HG03045 (cell line): ENCODE results near the gene PRRC2B.
A peak's percentile ranks its signal among the peaks of the same experiment; 100 is the strongest.
"Not testable (repeated sequence)": the region's sequence is repeated elsewhere in the genome, so short reads cannot be mapped to it uniquely, and the experiment has no call there.

Experiments
- ATAC-seq: cut with Tn5 transposase; IDR thresholded peaks from one replicate; pipeline ENCODE4 v1.9.1; 2021; ENCODE audit warnings: mild to moderate bottlenecking, moderate library complexity; ENCODE audit not compliant: unreplicated experiment

The PRRC2B gene

GRCh38 chr9:131529597-131530545 is 136.0 kb downstream of the PRRC2B start:
- no peak for ATAC-seq

GRCh38 chr9:131530546-131530919 is 136.6 kb downstream of the PRRC2B start:
- peak; percentile 18 for ATAC-seq

GRCh38 chr9:131530920-131531832 is 137.3 kb downstream of the PRRC2B start, which contains the start of gene UCK1:
UCK1 (minus strand) TSS chr9:131531263; CDS start chr9:131531174, 89 bp downstream.
- ATAC-seq = peak; percentile 80

GRCh38 chr9:131534721-131535237 is 140.9 kb downstream of the PRRC2B start:
- ATAC-seq = no peak

DNA sequence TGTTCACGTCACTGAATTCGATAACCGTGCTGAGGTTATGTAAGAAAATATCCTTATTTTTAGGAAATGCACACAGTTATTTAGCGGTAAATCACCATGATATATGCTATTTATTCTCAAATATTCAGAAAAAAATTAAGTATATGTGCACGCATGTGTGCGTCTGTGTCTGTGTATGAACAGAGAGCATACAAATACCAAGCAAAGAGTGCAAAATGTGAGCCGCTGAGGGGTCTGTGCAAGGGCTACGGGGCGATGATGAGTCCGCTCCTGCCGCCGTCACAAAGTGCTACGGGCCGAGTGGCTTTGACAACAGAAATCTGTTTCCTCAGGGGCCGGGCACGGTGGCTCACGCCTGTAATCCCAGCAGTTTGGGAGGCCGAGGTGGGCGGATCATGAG is 144.1 kb downstream of the PRRC2B start:
- no peak for ATAC-seq

GRCh38 chr9:131539223-131539923 is 145.5 kb downstream of the PRRC2B start:
- no peak for ATAC-seq

GRCh38 chr9:131543141-131543540 is 149.3 kb downstream of the PRRC2B start:
- no peak for ATAC-seq

DNA sequence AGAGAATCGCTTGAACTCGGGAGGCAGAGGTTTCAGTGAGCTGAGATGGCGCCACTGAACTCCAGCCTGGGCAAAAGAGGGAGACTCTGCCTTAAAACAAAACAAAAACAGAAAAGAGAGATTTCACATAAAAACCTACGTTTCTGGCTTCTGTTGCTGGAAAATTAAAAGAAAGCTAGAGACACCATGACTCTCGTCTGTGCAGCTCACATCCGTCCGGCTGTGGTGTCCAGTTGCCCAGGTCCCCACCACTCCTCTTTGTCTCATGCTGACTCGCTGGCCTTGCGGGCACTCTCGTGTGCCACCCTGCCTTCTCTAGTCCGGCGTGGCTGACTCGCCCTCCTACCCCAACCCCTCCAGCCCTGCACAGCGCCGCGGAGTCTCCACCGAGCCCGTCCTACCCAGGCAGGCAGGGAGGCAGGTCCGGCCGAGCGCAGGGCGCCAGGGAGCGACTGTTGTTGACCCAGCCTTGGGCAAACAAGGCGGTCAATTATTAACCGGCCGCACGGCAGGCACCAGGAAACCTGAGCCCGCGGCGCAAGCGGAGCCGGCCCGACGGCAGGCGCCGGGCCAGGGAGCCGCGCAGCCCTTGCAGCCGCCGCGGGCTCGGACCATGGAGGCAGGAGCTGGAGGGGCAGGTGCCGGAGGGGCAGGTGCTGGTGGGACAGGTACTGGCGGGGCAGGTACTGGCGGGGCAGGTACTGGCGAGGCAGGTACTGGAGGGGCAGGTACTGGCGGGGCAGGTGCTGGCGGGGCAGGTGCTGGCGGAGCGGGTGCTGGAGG is 151.3 kb downstream of the PRRC2B start, which contains the start of gene PRRT1B:
Gene PRRT1B, plus strand, starts transcription at position 521 of the 783 bp plus-strand sequence. Its CDS starts 93 bp downstream, at position 614.
- ATAC-seq = no peak

DNA sequence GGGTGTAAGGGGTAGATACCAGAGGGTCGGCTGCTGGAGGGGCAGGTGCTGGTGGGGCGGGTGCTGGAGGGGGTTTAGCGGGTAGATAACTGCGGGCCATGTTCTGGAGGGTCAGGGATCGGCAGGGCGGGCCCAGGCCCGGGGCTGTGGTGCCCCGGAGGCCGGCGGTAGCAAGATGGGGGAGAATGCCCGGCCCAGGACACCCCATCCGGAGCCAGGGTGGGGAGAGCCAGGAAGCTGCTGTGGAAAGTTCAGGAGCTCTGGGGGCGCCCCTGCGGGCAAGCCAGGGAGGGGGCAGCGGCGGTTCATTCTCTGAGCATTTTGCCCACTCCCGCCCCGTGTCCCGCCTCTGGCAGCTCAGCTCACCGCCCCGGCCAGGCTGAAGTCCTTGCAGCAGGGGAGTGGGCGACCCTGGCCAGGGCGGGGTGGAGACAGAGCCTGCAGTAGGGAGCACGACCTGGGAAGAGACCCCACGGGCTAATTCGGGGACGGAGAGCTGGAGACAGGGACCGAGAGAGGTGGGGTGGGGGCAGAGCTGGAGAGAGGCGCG is 152.0 kb downstream of the PRRC2B start:
- no peak for ATAC-seq

DNA sequence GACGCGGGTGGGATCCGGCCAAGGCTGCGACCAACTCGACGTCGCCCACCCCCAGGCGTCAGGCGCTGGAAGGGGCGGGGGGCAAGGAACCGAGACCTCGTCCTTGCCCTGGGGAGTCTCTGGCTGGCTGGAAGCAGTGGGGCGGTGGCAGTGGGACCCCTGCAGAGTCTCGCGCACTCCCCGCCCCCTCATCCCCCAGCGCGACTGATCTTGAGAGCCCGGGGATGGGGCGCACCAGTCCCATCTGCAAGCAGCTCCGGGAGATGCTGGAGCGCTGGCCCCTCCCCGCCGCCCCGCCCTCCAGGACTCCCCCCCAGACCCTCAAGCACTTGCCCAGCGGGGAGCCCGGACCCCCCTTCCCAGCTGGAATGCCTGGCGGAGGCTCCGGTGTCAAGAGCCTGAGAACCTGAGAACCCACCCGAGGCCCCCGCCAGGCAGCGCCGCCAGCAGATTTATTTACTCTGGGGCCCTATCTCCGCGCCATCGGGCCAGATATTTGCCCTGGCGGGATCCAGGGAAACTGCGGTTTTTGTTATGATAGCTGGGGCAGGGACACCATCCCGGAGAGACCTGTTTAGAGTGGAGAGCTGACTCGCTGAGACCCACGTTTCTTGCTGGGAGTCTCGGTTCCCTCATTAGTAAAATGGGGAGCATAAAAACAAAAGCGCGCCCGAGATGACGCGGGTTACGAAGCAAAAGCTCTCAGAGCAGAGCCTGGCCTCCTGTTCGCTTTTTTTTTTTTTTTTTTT is 152.6 kb downstream of the PRRC2B start:
- no peak for ATAC-seq

DNA sequence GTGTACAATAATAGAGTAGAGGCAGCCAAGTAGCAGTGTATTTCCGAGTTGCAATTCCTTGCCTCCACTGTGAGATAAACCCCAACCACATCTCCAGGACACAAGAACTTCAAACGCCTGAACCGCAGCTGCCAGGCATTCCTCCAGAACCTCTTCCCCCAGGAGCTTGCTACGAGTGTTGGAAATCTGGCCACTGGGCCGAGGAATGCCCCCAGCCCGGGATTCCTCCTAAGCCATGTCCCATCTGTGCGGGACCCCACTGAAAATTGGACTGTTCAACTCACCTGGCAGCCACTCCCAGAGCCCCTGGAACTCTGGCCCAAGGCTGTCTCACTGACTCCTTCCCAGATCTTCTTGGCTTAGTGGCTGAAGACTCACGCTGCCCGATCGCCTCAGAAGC is 155.3 kb downstream of the PRRC2B start:
- not testable (repeated sequence) for ATAC-seq
